Sigmoid colon (tissue), 7 donors: ENCODE results near the gene DAP3. TPM values are rescaled to one million over a fixed set of nuclear protein-coding genes. Genes with fewer than 3 reads are reported as not detected.
A peak's percentile ranks its signal among the peaks of the same experiment; 100 is the strongest.

Experiments used
- DNase-seq: peaks from one replicate; pipeline ENCODE4 v3.0.0-alpha.2; 2019
- H3K27ac ChIP-seq, 4 donors: fragments of 200-600 bp; sonication (generic); one replicate each; pipeline ENCODE4 v1.5.1; 2016 to 2019; ENCODE audit warnings: mild to moderate bottlenecking in 1 of 4
- H3K27me3 ChIP-seq, 3 donors: fragments of 200-600 bp; sonication (generic); one replicate each; pipeline ENCODE4 v1.5.1; 2019; ENCODE audit warnings: mild to moderate bottlenecking in 1 of 3
- H3K36me3 ChIP-seq, 4 donors: fragments of 200-600 bp; sonication (generic); one replicate each; pipeline ENCODE4 v1.5.1; 2016 to 2019
- H3K4me1 ChIP-seq, 4 donors: fragments of 200-600 bp; sonication (generic); one replicate each; pipeline ENCODE4 v1.5.1; 2017 to 2019
- H3K4me3 ChIP-seq, 4 donors: fragments of 200-600 bp; sonication (generic); one replicate each; pipeline ENCODE4 v1.5.1; 2017 to 2019; ENCODE audit warnings: mild to moderate bottlenecking in 2 of 4, moderate library complexity in 1 of 4
- H3K9me3 ChIP-seq, 4 donors: fragments of 200-600 bp in 3 of 4; sonication (generic) in 3 of 4; one replicate each; pipeline versions ENCODE4 v1.5.1 to v1.6.1; 2013 to 2019
- EP300 ChIP-seq, 4 donors: sonication (generic); formaldehyde crosslinking; IDR thresholded peaks; one replicate each; pipeline ENCODE4 v1.6.1; 2017; ENCODE audit warnings: antibody characterized with exemption in 4 of 4
- POLR2A ChIP-seq, 2 donors: fragments of 450-650 bp; IDR thresholded peaks; one replicate each; pipeline ENCODE4 v1.6.1; 2016; ENCODE audit warnings: antibody characterized with exemption in 2 of 2, mild to moderate bottlenecking in 2 of 2, moderate library complexity in 2 of 2
- POLR2AphosphoS5 ChIP-seq, 4 donors: sonication (generic); formaldehyde crosslinking; IDR thresholded peaks; one replicate each; pipeline ENCODE4 v1.6.1; 2017; ENCODE audit warnings: antibody characterized with exemption in 4 of 4
- WGBS, 2 donors: extraction: QIAGEN DNeasy Blood & Tissue Kit; methylation state at CpG; one replicate each; pipeline ENCODE4 v1.1.7; 2013; 5-methylcytosine and 5-hydroxymethylcytosine counted together
- intact Hi-C: fragments of 100-400 bp; cut with DNase I; formaldehyde crosslinking; loops from one replicate; pipeline ENCODE4 v1.15.1; 2023
- polyA plus RNA-seq, 3 donors: library from polyadenylated mRNA; stranded (reverse); fragments of 200-250 nt; gene quantifications; one replicate each; pipeline ENCODE4 v1.2.3, GENCODE V29; 2013
- total RNA-seq, 4 donors: library from RNA; depleted of rRNA; stranded (reverse); fragments of >200 nt; gene quantifications; one replicate each; pipeline ENCODE4 v1.1.0, GENCODE V29; 2016
- TF ChIP-seq, protein P1 (sequence below), 4 experiments: fragments of 450-650 bp in 3 of 4; fragments of 200-600 bp in 1 of 4; IDR thresholded peaks; one replicate each; pipeline ENCODE4 v1.5.1; 2016 to 2019; ENCODE audit warnings: antibody characterized with exemption in 4 of 4, mild to moderate bottlenecking in 3 of 4, moderate library complexity in 2 of 4
- donor health status: healthy with polysubstance abuse.
- donor health status: Bipolar disorder and iron deficiency.
- donor health status: healthy.

Gene DAP3
- total and polyA plus RNA-seq, 7 donors, result 60.3 to 180 (median 96.7) TPM

DNA sequence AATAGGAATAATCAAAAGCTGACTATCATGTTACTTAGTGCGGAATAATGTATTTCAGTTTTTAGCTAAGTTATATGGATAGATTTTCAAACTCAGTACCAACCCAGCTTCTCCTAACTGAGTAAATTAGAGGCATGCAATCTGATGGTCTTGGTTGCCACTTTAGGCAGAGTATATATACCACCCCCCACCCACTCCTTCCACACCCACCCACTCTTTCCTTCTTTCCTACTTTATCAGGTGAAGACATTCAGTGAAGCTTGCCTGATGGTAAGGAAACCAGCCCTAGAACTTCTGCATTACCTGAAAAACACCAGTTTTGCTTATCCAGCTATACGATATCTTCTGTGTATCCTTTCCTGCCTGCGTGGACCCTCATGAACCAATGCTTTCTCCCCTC is 36.3 kb downstream of the DAP3 start:
- 97 to 98% methylated on average over 3 of the region's 3 CpGs for whole genome bisulfite sequencing, 2 donors
- no peaks in the 10 kb centered on the region for H3K9me3 ChIP-seq
- H3K4me3 ChIP-seq, result no peak overlapping the region
- no peak overlapping the region for H3K27ac ChIP-seq
- intact Hi-C loops, result no loop called here
- H3K4me1 ChIP-seq, result no peaks in the 10 kb centered on the region
- H3K27me3 ChIP-seq, result no peaks in the 10 kb centered on the region
- no peak for DNase-seq
- TF ChIP-seq POLR2A (IDR thresholded peaks at IDR 0.05) (no peak), EP300 (IDR thresholded peaks at IDR 0.05) (no peak), POLR2AphosphoS5 (IDR thresholded peaks at IDR 0.05) (no peak)
- TF ChIP-seq, protein P1, sequence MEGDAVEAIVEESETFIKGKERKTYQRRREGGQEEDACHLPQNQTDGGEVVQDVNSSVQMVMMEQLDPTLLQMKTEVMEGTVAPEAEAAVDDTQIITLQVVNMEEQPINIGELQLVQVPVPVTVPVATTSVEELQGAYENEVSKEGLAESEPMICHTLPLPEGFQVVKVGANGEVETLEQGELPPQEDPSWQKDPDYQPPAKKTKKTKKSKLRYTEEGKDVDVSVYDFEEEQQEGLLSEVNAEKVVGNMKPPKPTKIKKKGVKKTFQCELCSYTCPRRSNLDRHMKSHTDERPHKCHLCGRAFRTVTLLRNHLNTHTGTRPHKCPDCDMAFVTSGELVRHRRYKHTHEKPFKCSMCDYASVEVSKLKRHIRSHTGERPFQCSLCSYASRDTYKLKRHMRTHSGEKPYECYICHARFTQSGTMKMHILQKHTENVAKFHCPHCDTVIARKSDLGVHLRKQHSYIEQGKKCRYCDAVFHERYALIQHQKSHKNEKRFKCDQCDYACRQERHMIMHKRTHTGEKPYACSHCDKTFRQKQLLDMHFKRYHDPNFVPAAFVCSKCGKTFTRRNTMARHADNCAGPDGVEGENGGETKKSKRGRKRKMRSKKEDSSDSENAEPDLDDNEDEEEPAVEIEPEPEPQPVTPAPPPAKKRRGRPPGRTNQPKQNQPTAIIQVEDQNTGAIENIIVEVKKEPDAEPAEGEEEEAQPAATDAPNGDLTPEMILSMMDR (IDR thresholded peaks at IDR 0.05), result no peak
- peaks cover 0 to 53% (median 2%) of the 10 kb centered on the region in 4 donors for H3K36me3 ChIP-seq

DNA sequence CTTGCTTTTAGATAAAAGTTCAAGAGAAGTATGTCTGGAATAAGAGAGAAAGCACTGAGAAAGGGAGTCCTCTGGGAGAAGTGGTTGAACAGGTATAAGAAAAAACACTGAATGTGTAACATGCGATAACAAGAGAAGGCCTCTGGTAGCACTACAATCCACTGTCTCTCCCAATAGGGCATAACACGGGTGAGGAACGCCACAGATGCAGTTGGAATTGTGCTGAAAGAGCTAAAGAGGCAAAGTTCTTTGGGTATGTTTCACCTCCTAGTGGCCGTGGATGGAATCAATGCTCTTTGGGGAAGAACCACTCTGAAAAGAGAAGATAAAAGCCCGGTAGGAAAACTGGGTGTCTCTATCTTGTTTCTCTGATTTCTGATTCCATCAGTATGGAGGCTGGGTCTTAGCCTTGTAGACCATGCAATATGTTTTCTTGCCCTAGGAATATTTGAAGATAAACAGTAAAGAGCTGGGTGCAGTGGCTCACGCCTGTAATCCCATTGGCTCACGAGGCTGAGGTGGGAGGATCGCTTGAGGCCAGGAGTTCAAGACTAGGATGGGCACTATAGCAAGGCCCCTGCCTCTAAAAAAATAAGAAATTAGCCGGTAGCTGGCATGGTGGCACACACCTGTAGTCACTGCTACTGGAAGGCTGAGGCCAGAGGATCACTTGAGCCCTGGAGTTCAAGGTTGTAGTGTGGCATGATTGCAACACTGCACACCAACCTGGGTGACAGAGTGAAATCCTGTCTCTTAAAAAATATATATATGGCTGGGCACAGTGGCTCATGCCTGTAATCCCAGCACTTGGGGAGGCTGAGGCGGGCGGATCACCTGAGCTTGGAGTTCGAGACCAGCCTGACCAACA is 40.4 kb downstream of the DAP3 start:
- no peaks in the 10 kb centered on the region for H3K4me1 ChIP-seq
- no peaks in the 10 kb centered on the region for H3K9me3 ChIP-seq
- H3K27ac ChIP-seq, result no peak overlapping the region
- H3K36me3 ChIP-seq, result peaks cover 0 to 59% (median 6%) of the 10 kb centered on the region in 4 donors
- no peaks in the 10 kb centered on the region for H3K27me3 ChIP-seq
- 66 to 70% methylated on average over 12 of the region's 12 CpGs for WGBS, 2 donors
- intact Hi-C loops, result no loop called here
- peak; percentile 66 for DNase-seq
- TF ChIP-seq, protein P1 (IDR thresholded peaks at IDR 0.05), result peak in 2 of 4 experiments; percentile 38 to 57
- no peak for TF ChIP-seq EP300 (IDR thresholded peaks at IDR 0.05)
- H3K4me3 ChIP-seq, result no peak overlapping the region

DNA sequence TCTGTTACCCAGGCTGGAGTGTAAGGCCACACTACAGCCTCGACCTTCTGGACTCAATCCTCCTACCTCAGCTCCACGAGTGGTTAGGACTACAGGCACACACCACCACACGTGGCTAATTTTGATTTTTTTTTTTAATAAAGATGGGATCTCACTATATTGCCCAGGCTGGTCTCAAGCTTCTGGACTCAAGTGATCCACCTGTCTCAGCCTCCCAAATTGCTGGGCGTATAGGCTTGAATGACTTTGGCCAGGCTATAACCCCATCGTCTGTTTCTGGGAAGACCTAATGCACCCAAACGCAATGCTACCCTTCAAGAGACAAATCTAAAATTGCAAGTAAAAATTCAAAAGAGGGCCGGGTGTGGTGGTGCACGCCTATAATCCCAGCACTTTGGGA is 52.1 kb downstream of the DAP3 start:
- H3K36me3 ChIP-seq, result peaks cover 0 to 30% (median 12%) of the 10 kb centered on the region in 4 donors
- no peaks in the 10 kb centered on the region for H3K27me3 ChIP-seq
- TF ChIP-seq POLR2A (IDR thresholded peaks at IDR 0.05) (no peak), EP300 (IDR thresholded peaks at IDR 0.05) (no peak), POLR2AphosphoS5 (IDR thresholded peaks at IDR 0.05) (no peak)
- TF ChIP-seq, protein P1 (IDR thresholded peaks at IDR 0.05), result no peak
- peaks cover 0 to 6% (median 6%) of the 10 kb centered on the region in 4 donors for H3K4me1 ChIP-seq
- no peaks in the 10 kb centered on the region for H3K9me3 ChIP-seq
- H3K4me3 ChIP-seq, result no peak overlapping the region
- intact Hi-C loops, result no loop called here
- 86 to 91% methylated on average over 8 of the region's 8 CpGs for WGBS, 2 donors
- H3K27ac ChIP-seq, result no peak overlapping the region
- DNase-seq, result no peak

DNA sequence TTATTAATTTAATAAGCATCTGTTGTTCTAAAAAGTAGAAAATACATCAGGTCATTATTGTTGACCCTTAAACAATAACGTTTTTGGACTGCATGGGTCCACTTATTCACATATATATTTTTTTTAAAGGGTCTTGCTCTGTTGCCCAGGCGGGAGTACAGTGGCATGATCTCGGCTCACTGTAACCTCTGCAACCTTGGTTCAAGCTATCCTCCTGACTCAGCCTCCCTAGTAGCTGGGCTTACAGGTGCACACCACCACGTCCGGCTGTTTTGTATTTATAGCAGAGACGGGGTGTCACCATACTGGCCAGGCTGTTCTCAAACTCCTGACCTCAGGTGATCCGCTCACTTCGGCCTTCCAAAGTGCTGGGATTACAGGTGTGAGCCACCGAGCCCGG is 53.0 kb downstream of the DAP3 start:
- no peaks in the 10 kb centered on the region for H3K9me3 ChIP-seq
- intact Hi-C loops, result no loop called here
- no peak for TF ChIP-seq EP300 (IDR thresholded peaks at IDR 0.05)
- no peak for TF ChIP-seq POLR2AphosphoS5 (IDR thresholded peaks at IDR 0.05)
- no peak for TF ChIP-seq POLR2A (IDR thresholded peaks at IDR 0.05)
- TF ChIP-seq, protein P1 (IDR thresholded peaks at IDR 0.05), result no peak
- no peak overlapping the region for H3K27ac ChIP-seq
- peaks cover 0 to 6% (median 6%) of the 10 kb centered on the region in 4 donors for H3K4me1 ChIP-seq
- WGBS, 2 donors, result 88 to 94% methylated on average over 10 of the region's 10 CpGs
- no peak overlapping the region for H3K4me3 ChIP-seq
- H3K36me3 ChIP-seq, result peaks cover 0 to 23% (median 10%) of the 10 kb centered on the region in 4 donors
- DNase-seq, result no peak
- H3K27me3 ChIP-seq, result no peaks in the 10 kb centered on the region
